RCC 7860 (cell line): ENCODE results near the gene CXCL12.
A peak's percentile ranks its signal among the peaks of the same experiment; 100 is the strongest.

Experiments
- DNase-seq: peaks from one replicate; pipeline ENCODE4 v3.0.0-alpha.2; 2015; ENCODE audit warnings: low spot score
- FAIRE-seq: peaks from 2 replicates; lab custom pipeline; 2012; peaks lifted over from hg19 to GRCh38; lab: Jason Lieb, UNC

CXCL12 gene

GRCh38 chr10:44385696-44386441, 972 bp upstream of the CXCL12 start:
- FAIRE-seq (no peak), DNase-seq (no peak)

GRCh38 chr10:44384601-44385025, 284 bp downstream of the CXCL12 start:
- DNase-seq (no peak), FAIRE-seq (no peak)

- DNase-seq (no peak), FAIRE-seq (no peak)
These were observed 922 bp downstream of the CXCL12 start for GRCh38 chr10:44383749-44384600.

- no peak for FAIRE-seq
These were observed 1.7 kb downstream of the CXCL12 start for GRCh38 chr10:44382981-44383748.

GRCh38 chr10:44382131-44382858, 2.6 kb downstream of the CXCL12 start:
- no peak for DNase-seq
- FAIRE-seq, result no peak

More at GRCh38 chr10:44382981-44383748, 1.7 kb downstream of the CXCL12 start:
- no peak for DNase-seq

GRCh38 chr10:44380829-44381600, 3.9 kb downstream of the CXCL12 start:
- DNase-seq, result no peak
- no peak for FAIRE-seq

GRCh38 chr10:44379907-44380306, 5.0 kb downstream of the CXCL12 start:
- FAIRE-seq (no peak), DNase-seq (no peak)

- FAIRE-seq (no peak), DNase-seq (no peak)
These were observed 6.3 kb downstream of the CXCL12 start for GRCh38 chr10:44378626-44379025.

GRCh38 chr10:44377651-44378310, 7.1 kb downstream of the CXCL12 start:
- FAIRE-seq (no peak), DNase-seq (no peak)

- DNase-seq, result peak; percentile 34
- peak; percentile 10 for FAIRE-seq
These were observed 8.3 kb downstream of the CXCL12 start for GRCh38 chr10:44376472-44377099.

GRCh38 chr10:44374155-44374554, 10.7 kb downstream of the CXCL12 start:
- DNase-seq, result no peak
- FAIRE-seq, result no peak

- DNase-seq (no peak), FAIRE-seq (no peak)
These were observed 11.4 kb downstream of the CXCL12 start for GRCh38 chr10:44373341-44373995.

GRCh38 chr10:44372181-44372580, 12.7 kb downstream of the CXCL12 start:
- FAIRE-seq (no peak), DNase-seq (no peak)

- FAIRE-seq, result no peak
- DNase-seq, result no peak
These were observed 14.1 kb downstream of the CXCL12 start for GRCh38 chr10:44370731-44371248.

GRCh38 chr10:44369854-44370253, 15.0 kb downstream of the CXCL12 start:
- FAIRE-seq (no peak), DNase-seq (no peak)

- FAIRE-seq, result no peak
- DNase-seq, result no peak
These were observed 15.6 kb downstream of the CXCL12 start for GRCh38 chr10:44369296-44369695.

GRCh38 chr10:44368637-44369036, 16.3 kb downstream of the CXCL12 start:
- FAIRE-seq, result no peak
- DNase-seq, result no peak
